GM20000 (cell line): ENCODE data around the gene ZNF414.

Source experiments
- DNase-seq: peaks from one replicate; pipeline ENCODE4 v3.0.0; 2012; ENCODE audit warnings: low spot score
- CTCF ChIP-seq: IDR thresholded peaks from 2 replicates; pipeline ENCODE4 v1.5.1; 2012; ENCODE audit warnings: mild to moderate bottlenecking, control low read depth; ENCODE audit errors: extremely low read depth, missing control alignments

Gene ZNF414

GRCh38 chr19:8530061-8530679 lies 16.2 kb upstream of the ZNF414 start:
- no peak for DNase-seq
- no peak for TF ChIP-seq CTCF

GRCh38 chr19:8529369-8530006 lies 15.5 kb upstream of the ZNF414 start:
- no peak for DNase-seq
- TF ChIP-seq CTCF, result no peak

GRCh38 chr19:8528500-8528899 lies 14.5 kb upstream of the ZNF414 start:
- TF ChIP-seq CTCF, result no peak
- no peak for DNase-seq

GRCh38 chr19:8526345-8527091 lies 12.6 kb upstream of the ZNF414 start:
- no peak for DNase-seq
- TF ChIP-seq CTCF, result no peak

GRCh38 chr19:8525401-8525684 lies 11.4 kb upstream of the ZNF414 start:
- no peak for DNase-seq
- no peak for TF ChIP-seq CTCF

GRCh38 chr19:8519388-8519787 lies 5.4 kb upstream of the ZNF414 start:
- TF ChIP-seq CTCF, result no peak
- no peak for DNase-seq

GRCh38 chr19:8518536-8518935 lies 4.6 kb upstream of the ZNF414 start:
- no peak for TF ChIP-seq CTCF
- DNase-seq, result no peak
